ENCODE measurements around the gene LENG9.
"Not testable (repeated sequence)": the region's sequence is repeated elsewhere in the genome, so short reads cannot be mapped to it uniquely, and the experiment has no call there.

The LENG9 gene

GRCh38 chr19:54457773-54458647 is 5.6 kb downstream of the LENG9 start:
- DNase-seq = no peak

GRCh38 chr19:54456423-54457373 is 6.9 kb downstream of the LENG9 start:
- DNase-seq = no peak

- DNase-seq = no peak
These were observed 7.7 kb downstream of the LENG9 start for GRCh38 chr19:54455786-54456422.

GRCh38 chr19:54454781-54455675 is 8.6 kb downstream of the LENG9 start:
- DNase-seq = no peak

GRCh38 chr19:54453921-54454780 is 9.4 kb downstream of the LENG9 start:
- no peak for DNase-seq

GRCh38 chr19:54452626-54453025 is 11.0 kb downstream of the LENG9 start:
- no peak for DNase-seq

- no peak for DNase-seq
These were observed 11.6 kb downstream of the LENG9 start for GRCh38 chr19:54451997-54452396.

- peak; percentile 95 for DNase-seq
These were observed 12.2 kb downstream of the LENG9 start for GRCh38 chr19:54451331-54451871.

GRCh38 chr19:54449701-54450069 is 13.9 kb downstream of the LENG9 start:
- DNase-seq = no peak

- DNase-seq = peak; percentile 99
These were observed 14.5 kb downstream of the LENG9 start, which contains the start of gene LENG8 for GRCh38 chr19:54448774-54449700. TSS of gene LENG8 (plus strand) at chr19:54449199. CDS start at chr19:54451345, 2,146 bp downstream.

GRCh38 chr19:54448040-54448773 is 15.4 kb downstream of the LENG9 start:
- DNase-seq = peak; percentile 52

GRCh38 chr19:54446349-54446748 is 17.2 kb downstream of the LENG9 start:
- DNase-seq = not testable (repeated sequence)

GRCh38 chr19:54444737-54445136 is 18.8 kb downstream of the LENG9 start:
- no peak for DNase-seq

GRCh38 chr19:54440641-54441040 is 22.9 kb downstream of the LENG9 start:
- no peak for DNase-seq

- peak; percentile 65 for DNase-seq
These were observed 24.3 kb downstream of the LENG9 start for GRCh38 chr19:54439174-54439851.

GRCh38 chr19:54436628-54437252 is 26.8 kb downstream of the LENG9 start:
- no peak for DNase-seq

GRCh38 chr19:54436031-54436523 is 27.5 kb downstream of the LENG9 start:
- no peak for DNase-seq
